ENCODE results near the gene SRRM3. TPM values are rescaled to one million over a fixed set of nuclear protein-coding genes. Genes with fewer than 3 reads are reported as not detected.
A peak's percentile ranks its signal among the peaks of the same experiment; 100 is the strongest.
"Not testable (repeated sequence)": the region's sequence is repeated elsewhere in the genome, so short reads cannot be mapped to it uniquely, and the experiment has no call there.

The SRRM3 gene
- polyA plus RNA-seq, 1 donor, result 5.8 TPM

- WGBS (ENCODE audit: insufficient coverage, low lambda C conversion rate), result 96% methylated on average over 4 of the region's 19 CpGs
- no peaks in the 10 kb centered on the region for H3K4me1 ChIP-seq (ENCODE audit: control insufficient read depth, insufficient read depth, low read length)
- H3K27ac ChIP-seq (ENCODE audit: low read length), result no peak overlapping the region
- H3K27me3 ChIP-seq (ENCODE audit: control insufficient read depth, insufficient read depth, low read length), result peaks cover 13% of the 10 kb centered on the region
- DNase-seq, result no peak
- peaks cover 3% of the 10 kb centered on the region for H3K9me3 ChIP-seq (ENCODE audit: control insufficient read depth, low read depth, low read length)
- H3K36me3 ChIP-seq (ENCODE audit: control insufficient read depth, insufficient read depth, low read length), result no peaks in the 10 kb centered on the region
- H3K4me3 ChIP-seq (ENCODE audit: low read length), result no peak overlapping the region
Observed at GRCh38 chr7:76165106-76165972, 36.4 kb upstream of the SRRM3 start.

DNA sequence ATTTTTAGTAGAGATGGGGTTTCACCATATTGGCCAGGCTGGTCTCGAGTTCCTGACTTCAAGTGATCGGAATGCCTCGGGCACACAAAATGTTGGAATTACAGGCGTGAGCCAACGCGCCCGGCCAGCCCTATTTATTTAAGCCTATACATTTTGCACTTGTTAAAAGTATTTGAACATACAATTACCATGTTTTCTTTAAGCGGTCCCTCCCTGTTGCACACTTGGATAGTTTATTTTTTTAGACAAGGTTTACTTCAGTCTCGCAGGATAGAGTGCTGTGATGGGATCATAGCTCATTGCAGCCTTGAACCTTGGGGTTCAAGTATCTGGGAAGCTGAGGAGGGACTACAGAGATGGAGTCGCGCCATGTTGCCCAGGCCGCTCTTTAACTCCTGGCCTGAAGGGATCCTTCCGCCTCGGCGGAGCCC lies 35.7 kb upstream of the SRRM3 start:
- Histone ChIP-seq H3K27ac (ENCODE audit: low read length) (peak overlapping the region; percentile 58), H3K36me3 (ENCODE audit: control insufficient read depth, insufficient read depth, low read length) (no peaks in the 10 kb centered on the region)
- WGBS (ENCODE audit: insufficient coverage, low lambda C conversion rate), result no CpG with 5 or more reads among the region's 15 CpGs

GRCh38 chr7:76166404-76167255 lies 35.1 kb upstream of the SRRM3 start:
- peak overlapping the region; percentile 58 for H3K27ac ChIP-seq (ENCODE audit: low read length)
- H3K4me1 ChIP-seq (ENCODE audit: control insufficient read depth, insufficient read depth, low read length), result no peaks in the 10 kb centered on the region
- peak; percentile 95 to 96 for DNase-seq
- H3K27me3 ChIP-seq (ENCODE audit: control insufficient read depth, insufficient read depth, low read length), result peaks cover 13% of the 10 kb centered on the region
- WGBS (ENCODE audit: insufficient coverage, low lambda C conversion rate), result no CpG with 5 or more reads among the region's 67 CpGs
- H3K9me3 ChIP-seq (ENCODE audit: control insufficient read depth, low read depth, low read length), result peaks cover 3% of the 10 kb centered on the region
- no peaks in the 10 kb centered on the region for H3K36me3 ChIP-seq (ENCODE audit: control insufficient read depth, insufficient read depth, low read length)
- H3K4me3 ChIP-seq (ENCODE audit: low read length), result peak overlapping the region; percentile 76

More for the DNA sequence above, 35.7 kb upstream of the SRRM3 start:
- Histone ChIP-seq H3K4me1 (ENCODE audit: control insufficient read depth, insufficient read depth, low read length) (no peaks in the 10 kb centered on the region), H3K9me3 (ENCODE audit: control insufficient read depth, low read depth, low read length) (peaks cover 3% of the 10 kb centered on the region), H3K4me3 (ENCODE audit: low read length) (peak overlapping the region; percentile 76), H3K27me3 (ENCODE audit: control insufficient read depth, insufficient read depth, low read length) (peaks cover 13% of the 10 kb centered on the region)
- no peak for DNase-seq

GRCh38 chr7:76173566-76174205 lies 28.0 kb upstream of the SRRM3 start:
- no peaks in the 10 kb centered on the region for H3K9me3 ChIP-seq (ENCODE audit: control insufficient read depth, low read depth, low read length)

DNA sequence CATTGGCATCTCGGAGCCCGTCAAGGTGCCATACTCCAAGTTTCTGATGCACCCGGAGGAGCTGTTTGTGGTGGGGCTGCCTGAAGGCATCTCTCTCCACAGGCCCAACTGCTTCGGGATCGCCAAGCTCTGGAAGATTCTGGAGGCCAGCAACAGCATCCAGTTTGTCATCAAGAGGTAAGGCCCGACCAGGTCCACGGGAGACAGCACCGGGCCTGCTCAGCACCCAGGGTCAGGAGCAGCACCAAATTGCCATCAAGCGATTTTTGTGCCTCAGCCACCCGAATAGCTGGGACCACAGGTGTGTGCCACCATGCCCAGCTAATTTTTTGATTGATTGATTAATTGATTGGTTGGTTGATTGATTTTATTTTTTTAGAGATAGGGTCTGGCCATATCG lies 24.7 kb upstream of the SRRM3 start:
- not testable (repeated sequence) for DNase-seq; H3K9me3 ChIP-seq (ENCODE audit: control insufficient read depth, low read depth, low read length); H3K27me3 ChIP-seq (ENCODE audit: control insufficient read depth, insufficient read depth, low read length); H3K4me1 ChIP-seq (ENCODE audit: control insufficient read depth, insufficient read depth, low read length); H3K4me3 ChIP-seq (ENCODE audit: low read length); H3K36me3 ChIP-seq (ENCODE audit: control insufficient read depth, insufficient read depth, low read length); H3K27ac ChIP-seq (ENCODE audit: low read length)
- WGBS (ENCODE audit: insufficient coverage, low lambda C conversion rate), result no CpG with 5 or more reads among the region's 11 CpGs

More at GRCh38 chr7:76173566-76174205, 28.0 kb upstream of the SRRM3 start:
- no CpG with 5 or more reads among the region's 12 CpGs for WGBS (ENCODE audit: insufficient coverage, low lambda C conversion rate)
- DNase-seq, result no peak
- no peak overlapping the region for H3K27ac ChIP-seq (ENCODE audit: low read length)
- no peaks in the 10 kb centered on the region for H3K36me3 ChIP-seq (ENCODE audit: control insufficient read depth, insufficient read depth, low read length)
- H3K4me3 ChIP-seq (ENCODE audit: low read length), result no peak overlapping the region
- H3K4me1 ChIP-seq (ENCODE audit: control insufficient read depth, insufficient read depth, low read length), result no peaks in the 10 kb centered on the region
- no peaks in the 10 kb centered on the region for H3K27me3 ChIP-seq (ENCODE audit: control insufficient read depth, insufficient read depth, low read length)

GRCh38 chr7:76179686-76180085 lies 22.0 kb upstream of the SRRM3 start:
- H3K4me3 ChIP-seq (ENCODE audit: low read length), result no peak overlapping the region
- DNase-seq, result no peak
- H3K27ac ChIP-seq (ENCODE audit: low read length), result no peak overlapping the region
- H3K27me3 ChIP-seq (ENCODE audit: control insufficient read depth, insufficient read depth, low read length), result no peaks in the 10 kb centered on the region
- no peaks in the 10 kb centered on the region for H3K4me1 ChIP-seq (ENCODE audit: control insufficient read depth, insufficient read depth, low read length)
- H3K36me3 ChIP-seq (ENCODE audit: control insufficient read depth, insufficient read depth, low read length), result no peaks in the 10 kb centered on the region
- no peaks in the 10 kb centered on the region for H3K9me3 ChIP-seq (ENCODE audit: control insufficient read depth, low read depth, low read length)
- no CpG with 5 or more reads among the region's 10 CpGs for WGBS (ENCODE audit: insufficient coverage, low lambda C conversion rate)

DNA sequence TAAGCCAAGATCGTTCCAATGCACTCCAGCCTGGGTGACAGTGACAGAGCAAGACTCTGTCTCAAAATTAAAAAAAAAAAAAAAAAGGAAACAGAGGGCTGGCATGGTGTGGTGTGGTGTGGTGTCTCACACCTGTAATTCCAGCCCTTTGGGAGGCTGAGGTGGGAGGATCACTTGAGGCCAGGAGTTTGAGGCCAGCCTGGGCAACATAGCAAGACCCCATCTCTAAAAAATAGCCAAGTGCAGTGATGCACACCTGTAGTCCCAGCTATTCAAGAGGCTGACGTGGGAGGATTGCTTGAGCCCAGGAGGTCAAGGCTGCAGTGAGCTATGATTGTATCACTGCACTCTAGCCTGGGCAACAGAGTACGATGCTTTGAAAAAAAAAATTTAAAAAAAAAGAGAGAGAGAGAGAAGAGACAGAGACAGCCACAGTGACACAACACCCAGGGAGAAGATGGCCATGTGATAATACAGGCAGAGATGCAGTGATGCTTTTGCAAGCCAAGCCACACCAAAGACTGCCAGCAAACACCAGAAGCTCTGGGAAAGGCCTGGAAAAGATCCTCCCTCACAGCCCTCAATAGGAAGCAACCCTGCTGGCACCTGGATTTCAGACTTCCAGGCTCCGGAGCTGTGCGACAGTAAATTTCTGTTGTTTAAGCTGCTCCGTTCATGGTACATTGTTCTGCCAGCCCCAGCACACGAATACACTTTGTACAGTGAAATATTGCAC lies 19.3 kb upstream of the SRRM3 start:
- H3K9me3 ChIP-seq (ENCODE audit: control insufficient read depth, low read depth, low read length), result no peaks in the 10 kb centered on the region
- no peak overlapping the region for H3K4me3 ChIP-seq (ENCODE audit: low read length)
- H3K27ac ChIP-seq (ENCODE audit: low read length), result no peak overlapping the region
- peaks cover 9% of the 10 kb centered on the region for H3K27me3 ChIP-seq (ENCODE audit: control insufficient read depth, insufficient read depth, low read length)
- H3K4me1 ChIP-seq (ENCODE audit: control insufficient read depth, insufficient read depth, low read length), result no peaks in the 10 kb centered on the region
- H3K36me3 ChIP-seq (ENCODE audit: control insufficient read depth, insufficient read depth, low read length), result no peaks in the 10 kb centered on the region
- WGBS (ENCODE audit: insufficient coverage, low lambda C conversion rate), result no CpG with 5 or more reads among the region's 7 CpGs
- no peak for DNase-seq

- Histone ChIP-seq H3K9me3 (ENCODE audit: control insufficient read depth, low read depth, low read length) (no peaks in the 10 kb centered on the region), H3K27me3 (ENCODE audit: control insufficient read depth, insufficient read depth, low read length) (peaks cover 9% of the 10 kb centered on the region)
- WGBS (ENCODE audit: insufficient coverage, low lambda C conversion rate), result 0% methylated on average over 1 of the region's 21 CpGs
Observed at GRCh38 chr7:76185187-76185896, 16.4 kb upstream of the SRRM3 start.

DNA sequence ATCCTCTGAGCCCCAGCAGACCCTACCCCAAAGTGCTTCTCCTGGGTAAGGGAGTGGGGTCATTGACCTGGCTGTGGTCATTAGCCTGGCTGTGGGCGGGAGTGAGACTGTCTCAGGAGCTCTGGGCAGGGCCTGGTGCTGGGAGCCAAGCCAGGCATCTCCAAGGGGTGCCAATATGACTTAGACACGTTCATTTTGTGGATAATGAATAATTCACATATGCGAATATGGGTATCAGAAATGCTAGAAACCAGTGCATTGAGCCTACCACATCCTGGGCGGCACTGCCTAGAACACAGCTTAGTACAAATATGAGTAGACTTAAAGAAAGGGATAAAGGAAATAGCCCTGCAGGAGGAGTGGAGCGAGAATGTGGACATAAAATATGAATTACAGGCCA lies 14.4 kb upstream of the SRRM3 start:
- H3K9me3 ChIP-seq (ENCODE audit: control insufficient read depth, low read depth, low read length), result peaks cover 6% of the 10 kb centered on the region
- H3K4me1 ChIP-seq (ENCODE audit: control insufficient read depth, insufficient read depth, low read length), result no peaks in the 10 kb centered on the region
- no peak for DNase-seq
- H3K36me3 ChIP-seq (ENCODE audit: control insufficient read depth, insufficient read depth, low read length), result no peaks in the 10 kb centered on the region
- peaks cover 9% of the 10 kb centered on the region for H3K27me3 ChIP-seq (ENCODE audit: control insufficient read depth, insufficient read depth, low read length)
- no peak overlapping the region for H3K27ac ChIP-seq (ENCODE audit: low read length)
- H3K4me3 ChIP-seq (ENCODE audit: low read length), result no peak overlapping the region
- no CpG with 5 or more reads among the region's 5 CpGs for WGBS (ENCODE audit: insufficient coverage, low lambda C conversion rate)

More at GRCh38 chr7:76185187-76185896, 16.4 kb upstream of the SRRM3 start:
- H3K27ac ChIP-seq (ENCODE audit: low read length), result no peak overlapping the region
- no peaks in the 10 kb centered on the region for H3K4me1 ChIP-seq (ENCODE audit: control insufficient read depth, insufficient read depth, low read length)
- no peaks in the 10 kb centered on the region for H3K36me3 ChIP-seq (ENCODE audit: control insufficient read depth, insufficient read depth, low read length)
- DNase-seq, result no peak
- no peak overlapping the region for H3K4me3 ChIP-seq (ENCODE audit: low read length)
